T47D (cell line): ENCODE data around the gene RHEB.
"Not testable (repeated sequence)": the region's sequence is repeated elsewhere in the genome, so short reads cannot be mapped to it uniquely, and the experiment has no call there.

Experiments
- DNase-seq, 2 experiments: peaks; one replicate each; pipeline versions ENCODE4 v3.0.0 to v3.0.0-alpha.2; 2011 to 2012; ENCODE audit warnings: low read depth in 1 of 2, low spot score in 1 of 2
- JUND ChIP-seq: IDR thresholded peaks from 2 replicates; pipeline ENCODE4 v1.6.1; 2012; ENCODE audit warnings: low read depth
- in situ Hi-C: cut with HindIII; loops from 2 replicates; pipeline ENCODE4 v1.10.0; 2016; ENCODE audit warnings: low sequenced_read_pairs, low pct_unique_long_range_greater_than_20kb

The RHEB gene

GRCh38 chr7:151544183-151544582, 24.5 kb upstream of the RHEB start:
- no peak for TF ChIP-seq JUND
- in situ Hi-C loops: no loop called here
- no peak for DNase-seq

GRCh38 chr7:151542606-151543130, 23.0 kb upstream of the RHEB start:
- TF ChIP-seq JUND: no peak
- no peak for DNase-seq
- in situ Hi-C loops: no loop called here

DNA sequence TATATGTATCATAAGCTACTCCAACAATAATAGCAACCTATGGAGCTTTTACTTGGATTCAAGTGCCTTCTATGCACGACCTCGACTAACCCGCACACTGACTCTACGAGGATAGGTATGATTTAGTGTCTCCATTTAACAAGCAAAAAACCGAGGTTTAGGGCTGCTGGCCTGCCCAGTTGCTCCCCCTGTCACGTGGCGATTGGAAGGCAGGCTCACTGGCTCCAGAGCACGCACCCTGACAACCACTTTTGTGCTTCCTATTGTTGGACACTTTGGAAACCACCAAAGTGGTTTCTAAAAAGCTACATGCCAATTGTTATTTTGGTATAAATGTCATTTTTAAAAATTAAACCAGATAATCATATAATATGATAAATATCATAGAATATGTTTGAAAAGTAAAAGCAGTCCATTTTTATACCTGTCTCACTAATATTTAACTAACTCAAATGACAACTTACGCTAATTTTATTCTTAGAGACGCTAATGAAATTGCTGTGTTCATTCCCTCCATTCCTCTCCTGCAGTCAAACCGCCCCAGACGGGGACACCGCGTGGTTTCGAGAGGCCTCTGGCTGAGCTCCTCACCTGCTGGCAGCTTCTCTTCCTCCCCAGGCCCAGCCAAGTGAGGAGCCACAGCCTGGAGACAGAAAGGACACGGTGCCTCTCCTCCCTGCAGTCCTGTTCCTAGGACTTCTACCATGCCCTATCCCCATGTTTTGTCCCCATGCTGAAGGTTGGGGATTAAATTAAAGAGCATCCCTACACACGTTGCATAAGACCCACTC, 22.2 kb upstream of the RHEB start:
- TF ChIP-seq JUND: no peak

GRCh38 chr7:151540146-151540545, 20.5 kb upstream of the RHEB start:
- DNase-seq: no peak
- TF ChIP-seq JUND: no peak
- in situ Hi-C loops: no loop called here

More for the DNA sequence above, 22.2 kb upstream of the RHEB start:
- in situ Hi-C loops: no loop called here
- DNase-seq: no peak

GRCh38 chr7:151539088-151539671, 19.5 kb upstream of the RHEB start:
- TF ChIP-seq JUND: no peak
- in situ Hi-C loops: no loop called here
- peak in 1 of 2 experiments; percentile 69 for DNase-seq

GRCh38 chr7:151537818-151538561, 18.3 kb upstream of the RHEB start:
- TF ChIP-seq JUND: no peak
- no peak for DNase-seq
- in situ Hi-C loops: no loop called here

DNA sequence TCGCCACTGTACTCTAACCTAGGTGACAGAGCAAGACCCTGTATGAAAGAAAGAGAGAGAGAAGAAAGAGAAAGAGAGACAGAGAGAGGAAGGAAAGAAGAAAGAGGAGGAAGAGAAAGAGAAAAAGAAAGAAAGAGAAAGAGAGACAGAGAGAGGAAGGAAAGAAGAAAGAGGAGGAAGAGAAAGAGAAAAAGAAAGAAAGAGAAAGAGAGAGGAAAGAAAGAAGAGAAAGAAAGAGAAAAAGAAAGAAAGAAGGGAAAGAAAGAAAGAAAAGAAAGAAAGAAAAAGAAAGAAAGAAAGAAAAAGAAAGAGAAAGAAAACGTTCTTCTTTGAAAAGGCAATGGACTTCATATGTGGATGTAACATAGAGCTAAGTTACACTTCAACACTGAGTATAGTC, 16.5 kb upstream of the RHEB start:
- in situ Hi-C loops, DNase-seq: not testable (repeated sequence)

DNA sequence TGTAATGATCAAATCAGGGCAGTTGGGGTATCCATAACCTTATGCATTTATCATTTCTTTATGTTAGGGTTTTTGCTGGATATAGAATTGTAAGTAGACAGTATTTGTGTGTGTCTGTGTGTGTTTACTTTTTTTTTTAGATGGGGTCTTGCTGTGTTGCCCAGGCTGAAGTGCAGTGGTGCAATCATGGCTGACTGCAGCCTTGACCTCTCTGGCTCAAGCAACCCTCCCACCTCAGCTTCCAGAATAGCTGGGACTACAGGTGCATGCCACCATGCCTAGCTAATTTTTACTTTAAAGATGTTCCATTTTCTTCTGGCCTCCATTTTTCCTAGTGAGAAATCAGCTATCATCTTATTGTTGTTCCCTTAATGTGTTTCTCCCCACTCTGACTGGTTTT, 10.1 kb upstream of the RHEB start:
- no peak for TF ChIP-seq JUND
- in situ Hi-C loops: no loop called here
- DNase-seq: no peak

DNA sequence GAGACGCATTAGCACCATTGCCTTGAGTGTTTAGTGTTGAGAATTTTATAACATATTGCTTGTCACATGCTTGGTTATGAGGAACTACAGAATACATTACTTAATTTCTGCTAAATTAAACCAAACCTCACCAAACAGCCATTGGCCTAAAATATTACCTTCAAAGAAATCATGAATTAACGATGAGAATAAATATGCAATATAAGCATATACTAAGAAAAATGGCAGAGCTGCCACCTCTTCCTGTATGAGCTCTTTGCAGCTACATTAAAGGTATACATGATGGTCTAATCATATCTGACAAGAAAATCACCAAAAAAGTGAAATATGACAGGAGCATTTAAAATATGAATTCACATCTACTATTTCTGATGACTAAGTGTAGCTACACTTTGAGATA, 5.2 kb upstream of the RHEB start:
- TF ChIP-seq JUND: no peak
- in situ Hi-C loops: no loop called here
- DNase-seq: no peak

DNA sequence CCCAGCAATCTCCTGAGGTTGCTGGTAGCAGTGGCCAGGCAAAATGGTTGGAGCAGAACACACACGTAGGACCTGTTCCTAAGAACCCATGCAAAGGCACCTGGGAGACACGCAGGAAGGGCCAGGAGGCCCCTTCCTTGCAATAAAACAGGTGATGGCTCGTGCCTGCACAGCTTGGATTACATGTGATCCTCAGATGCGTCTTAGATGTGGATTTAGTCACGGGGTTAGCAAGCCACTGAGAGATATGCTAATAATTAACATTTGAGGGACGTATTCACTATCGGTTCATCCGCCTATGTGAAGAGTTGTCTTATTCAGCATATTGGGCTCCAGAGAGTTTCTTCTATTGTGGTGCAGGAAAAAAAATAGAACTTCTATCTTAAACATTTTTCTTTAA, 4.6 kb upstream of the RHEB start:
- no peak for TF ChIP-seq JUND
- DNase-seq: no peak
- in situ Hi-C loops: no loop called here

DNA sequence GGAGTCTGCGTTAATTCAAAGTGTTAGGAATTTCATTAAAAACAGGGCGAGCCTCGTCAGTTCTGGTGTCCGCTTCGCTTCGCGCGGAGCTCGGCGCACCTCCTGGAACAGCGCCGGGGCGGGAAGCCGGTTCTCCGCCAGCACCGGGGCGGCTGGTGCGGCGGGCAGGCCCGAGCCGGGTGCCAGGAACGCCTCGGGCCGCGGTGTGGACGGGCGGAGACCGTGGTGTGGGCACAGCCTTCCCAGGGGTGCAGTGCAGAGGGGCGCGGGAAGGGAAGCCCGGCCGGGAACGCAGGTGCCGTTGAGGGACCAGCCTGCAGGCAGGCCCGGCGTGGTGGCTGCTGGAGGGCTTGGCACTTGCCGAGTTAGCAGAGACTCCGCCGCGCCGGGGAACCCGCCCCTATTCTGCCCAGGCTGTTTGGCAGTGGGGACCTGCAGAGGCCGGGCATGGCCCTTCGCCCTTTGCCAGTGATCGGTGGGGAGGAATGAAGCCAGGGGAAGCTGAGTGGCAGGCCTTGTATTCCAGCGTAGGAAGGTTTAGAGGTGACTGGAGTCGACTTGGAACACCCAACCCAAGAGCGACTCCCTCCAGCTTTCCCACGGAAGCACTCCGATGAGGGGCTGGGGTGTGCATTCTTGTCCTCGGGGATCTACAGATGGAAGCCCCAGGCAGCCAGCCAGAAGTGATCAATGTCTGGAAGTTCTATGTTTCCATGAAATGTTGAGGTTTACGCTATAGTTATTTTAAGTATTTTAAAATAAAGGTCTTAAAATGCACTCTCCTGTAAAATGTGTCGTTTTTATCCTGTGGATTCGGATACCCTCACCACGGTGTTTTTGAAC, 945 bp upstream of the RHEB start:
- in situ Hi-C loops: no loop called here
- DNase-seq: peak; percentile 38 to 42
- TF ChIP-seq JUND: no peak

DNA sequence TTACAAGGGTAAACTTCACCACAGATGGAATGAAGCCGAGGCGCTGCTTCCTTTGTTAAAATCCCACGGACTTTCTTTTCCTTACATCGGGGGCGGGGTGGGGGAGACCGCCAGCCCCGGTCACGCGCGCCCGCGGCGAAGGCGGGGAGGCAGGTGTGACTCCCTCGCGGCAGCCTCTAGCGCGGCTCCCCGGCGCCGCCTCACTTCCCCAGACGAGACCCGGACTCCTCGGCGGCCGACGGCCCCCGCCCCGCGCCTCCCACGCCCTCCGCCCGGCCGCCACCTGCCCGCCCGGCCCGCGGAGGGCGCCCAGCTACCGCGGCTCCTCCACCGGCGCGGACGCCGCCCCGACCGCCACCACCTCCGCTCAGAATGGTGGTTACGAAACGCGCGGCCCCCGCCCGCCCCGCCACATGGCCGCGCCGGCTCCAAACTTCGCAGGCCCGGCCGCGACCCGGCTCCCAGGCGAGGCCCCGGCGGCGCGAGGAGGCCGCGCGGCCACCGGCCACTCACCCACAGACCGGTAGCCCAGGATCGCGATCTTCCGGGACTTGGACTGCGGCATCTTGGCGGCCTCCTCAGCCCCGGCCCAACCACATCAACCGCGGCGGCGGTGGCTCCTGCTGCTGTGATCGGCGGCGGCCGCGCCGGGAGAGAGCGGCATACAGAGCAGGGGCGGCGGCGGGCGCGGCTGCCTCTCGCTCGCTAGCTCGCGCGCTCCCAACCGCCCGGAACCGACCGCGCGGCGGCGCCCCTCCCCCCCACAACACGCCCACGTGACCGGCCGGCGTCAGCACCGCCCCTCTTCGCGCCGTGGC, 539 bp downstream of the RHEB start:
- DNase-seq: not testable (repeated sequence)

More for the DNA sequence above, 539 bp downstream of the RHEB start:
- in situ Hi-C loops: not testable (repeated sequence)
